ENCODE measurements around the gene OSBPL5. TPM values are rescaled to one million over a fixed set of nuclear protein-coding genes. Genes with fewer than 3 reads are reported as not detected.
A peak's percentile ranks its signal among the peaks of the same experiment; 100 is the strongest.

The OSBPL5 gene
- total RNA-seq, 1 donor from 2014 or later = 88.4 TPM

DNA sequence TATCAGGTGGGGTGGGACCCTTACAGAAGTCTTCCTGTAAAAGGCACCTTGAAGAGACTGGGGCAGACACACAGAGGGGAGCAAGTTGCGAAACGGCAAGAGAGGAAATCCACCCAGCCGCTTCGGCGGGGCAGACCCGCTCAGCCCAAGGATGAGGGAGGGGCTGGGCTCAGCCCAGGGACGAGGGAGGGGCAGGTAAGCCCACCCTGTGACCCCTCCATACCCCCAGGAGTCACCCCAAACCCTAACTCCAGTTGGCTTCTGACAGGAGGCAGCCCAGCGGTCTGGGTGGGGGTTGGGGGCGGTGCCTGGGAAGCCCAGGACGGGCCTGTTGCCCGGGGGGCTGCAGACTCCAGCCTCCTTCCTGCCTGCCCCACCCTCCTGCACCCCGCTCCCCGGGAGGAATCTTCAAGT, 965 bp downstream of the OSBPL5 start:
- H3K9me3 ChIP-seq = no peaks in the 10 kb centered on the region
- no peak for TF ChIP-seq POLR2A (IDR thresholded peaks at IDR 0.05)
- TF ChIP-seq POLR2AphosphoS5 (IDR thresholded peaks at IDR 0.05; ENCODE audit: insufficient read depth in 1 of 2, low read depth in 1 of 2) = peak in 1 of 2 donors; percentile 24
- H3K4me3 ChIP-seq = peak overlapping the region; percentile 67 to 87
- H3K4me1 ChIP-seq = peaks cover 67% of the 10 kb centered on the region
- no peaks in the 10 kb centered on the region for H3K36me3 ChIP-seq
- H3K27me3 ChIP-seq = no peaks in the 10 kb centered on the region
- peak overlapping the region; percentile 85 for H3K27ac ChIP-seq
- intact Hi-C loops (cut with DNase I) = loop anchor here (5.0 kb wide), 1 partner anchor 37 kb away; no protein-coding TSS in a partner anchor
- DNase-seq (ENCODE audit: extremely low spot score in 2 of 2) = no peak

DNA sequence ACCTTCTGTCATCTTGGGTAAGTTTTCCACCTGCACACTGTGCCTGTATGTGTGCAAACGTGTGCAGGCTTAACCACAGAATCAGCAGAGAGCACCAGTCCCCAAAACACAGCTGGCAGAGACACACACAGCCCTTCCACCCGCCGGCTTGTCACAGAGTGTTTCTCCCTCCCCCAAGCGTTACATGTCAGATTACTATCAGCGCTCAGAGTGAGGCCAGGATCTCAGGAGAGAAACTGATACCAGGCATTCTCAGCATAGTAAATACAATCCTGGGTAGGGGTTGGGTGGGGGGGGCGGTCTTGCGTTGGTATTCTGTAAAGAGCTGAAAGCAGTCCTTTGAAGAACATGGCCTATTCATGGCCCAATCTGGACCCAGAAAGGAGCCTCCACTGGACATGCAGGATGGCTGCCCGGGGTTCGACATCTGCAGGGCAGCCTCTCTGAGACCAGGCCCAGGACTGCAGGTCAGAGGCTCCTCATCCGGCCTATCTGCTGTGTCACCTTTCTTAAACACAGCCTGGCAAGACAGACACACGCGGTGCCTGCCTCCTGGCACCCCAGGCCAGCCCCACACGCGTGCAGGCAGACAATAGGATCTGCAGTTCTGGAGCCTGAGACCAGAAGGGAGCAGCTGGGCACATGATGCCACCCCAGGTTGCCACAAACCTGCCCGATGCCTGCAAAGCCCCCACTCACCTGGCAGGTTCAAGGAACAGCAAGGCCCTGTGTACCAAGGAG, 1.7 kb downstream of the OSBPL5 start:
- intact Hi-C loops (cut with DNase I) = loop anchor here (5.0 kb wide), 1 partner anchor 36 kb away; no protein-coding TSS in a partner anchor
- no peaks in the 10 kb centered on the region for H3K27me3 ChIP-seq
- H3K4me1 ChIP-seq = peaks cover 69% of the 10 kb centered on the region
- H3K27ac ChIP-seq = peak overlapping the region; percentile 85
- no peak for TF ChIP-seq POLR2A (IDR thresholded peaks at IDR 0.05)
- peak in 1 of 2 donors; percentile 1 for TF ChIP-seq POLR2AphosphoS5 (IDR thresholded peaks at IDR 0.05; ENCODE audit: insufficient read depth in 1 of 2, low read depth in 1 of 2)
- H3K9me3 ChIP-seq = no peaks in the 10 kb centered on the region
- H3K36me3 ChIP-seq = no peaks in the 10 kb centered on the region
- DNase-seq (ENCODE audit: extremely low spot score in 2 of 2) = no peak
- peak overlapping the region; percentile 67 to 87 for H3K4me3 ChIP-seq

DNA sequence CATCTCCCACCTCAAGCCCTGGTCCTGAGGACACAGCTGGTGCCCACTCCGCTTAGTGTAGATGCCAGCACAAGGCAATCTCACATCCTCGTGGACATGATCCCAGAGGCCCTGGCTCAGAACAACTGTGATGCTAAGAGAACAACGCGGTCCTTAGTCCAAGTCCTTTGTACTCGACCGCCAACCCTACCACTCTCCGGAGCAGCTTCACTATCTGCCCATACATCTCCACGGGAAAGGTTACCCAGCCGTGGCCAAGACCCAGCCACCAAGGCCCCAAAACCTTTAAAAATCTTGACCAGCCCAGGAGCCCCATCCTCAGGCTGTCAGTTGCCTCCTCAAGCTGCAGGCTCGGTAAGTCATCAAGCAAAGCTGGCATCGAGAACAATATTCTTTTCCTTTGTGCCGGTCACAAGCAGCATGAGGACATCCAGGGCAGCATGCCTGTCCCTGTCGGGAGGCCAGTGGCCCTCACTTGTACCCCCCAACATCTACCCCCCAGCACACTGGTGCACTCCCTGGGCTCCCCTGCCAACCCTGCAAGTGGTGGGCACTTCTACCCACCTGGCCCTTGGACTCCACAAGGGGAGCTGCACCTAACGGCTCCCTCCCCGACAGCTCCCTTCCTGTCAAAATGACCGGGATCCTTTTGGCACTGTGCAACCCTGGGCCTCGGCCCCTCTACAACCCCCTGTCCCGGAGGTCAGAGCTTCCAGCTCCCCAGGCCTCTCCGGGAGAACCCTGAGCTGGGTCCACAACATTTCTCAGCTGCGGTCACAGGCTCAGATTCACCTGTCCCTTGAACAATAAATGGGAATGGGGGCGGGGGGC, 2.5 kb downstream of the OSBPL5 start:
- peak overlapping the region; percentile 85 for H3K27ac ChIP-seq
- H3K4me1 ChIP-seq = peaks cover 77% of the 10 kb centered on the region
- H3K27me3 ChIP-seq = no peaks in the 10 kb centered on the region
- H3K36me3 ChIP-seq = no peaks in the 10 kb centered on the region
- intact Hi-C loops (cut with DNase I) = loop anchor here (5.0 kb wide), 1 partner anchor 35 kb away; no protein-coding TSS in a partner anchor
- TF ChIP-seq POLR2A (IDR thresholded peaks at IDR 0.05) = no peak
- TF ChIP-seq, protein P1, sequence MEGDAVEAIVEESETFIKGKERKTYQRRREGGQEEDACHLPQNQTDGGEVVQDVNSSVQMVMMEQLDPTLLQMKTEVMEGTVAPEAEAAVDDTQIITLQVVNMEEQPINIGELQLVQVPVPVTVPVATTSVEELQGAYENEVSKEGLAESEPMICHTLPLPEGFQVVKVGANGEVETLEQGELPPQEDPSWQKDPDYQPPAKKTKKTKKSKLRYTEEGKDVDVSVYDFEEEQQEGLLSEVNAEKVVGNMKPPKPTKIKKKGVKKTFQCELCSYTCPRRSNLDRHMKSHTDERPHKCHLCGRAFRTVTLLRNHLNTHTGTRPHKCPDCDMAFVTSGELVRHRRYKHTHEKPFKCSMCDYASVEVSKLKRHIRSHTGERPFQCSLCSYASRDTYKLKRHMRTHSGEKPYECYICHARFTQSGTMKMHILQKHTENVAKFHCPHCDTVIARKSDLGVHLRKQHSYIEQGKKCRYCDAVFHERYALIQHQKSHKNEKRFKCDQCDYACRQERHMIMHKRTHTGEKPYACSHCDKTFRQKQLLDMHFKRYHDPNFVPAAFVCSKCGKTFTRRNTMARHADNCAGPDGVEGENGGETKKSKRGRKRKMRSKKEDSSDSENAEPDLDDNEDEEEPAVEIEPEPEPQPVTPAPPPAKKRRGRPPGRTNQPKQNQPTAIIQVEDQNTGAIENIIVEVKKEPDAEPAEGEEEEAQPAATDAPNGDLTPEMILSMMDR (IDR thresholded peaks at IDR 0.05) = no peak
- TF ChIP-seq POLR2AphosphoS5 (IDR thresholded peaks at IDR 0.05; ENCODE audit: insufficient read depth in 1 of 2, low read depth in 1 of 2) = no peak
- H3K4me3 ChIP-seq = peak overlapping the region; percentile 63 to 87
- no peaks in the 10 kb centered on the region for H3K9me3 ChIP-seq
- no peak for DNase-seq (ENCODE audit: extremely low spot score in 2 of 2)

DNA sequence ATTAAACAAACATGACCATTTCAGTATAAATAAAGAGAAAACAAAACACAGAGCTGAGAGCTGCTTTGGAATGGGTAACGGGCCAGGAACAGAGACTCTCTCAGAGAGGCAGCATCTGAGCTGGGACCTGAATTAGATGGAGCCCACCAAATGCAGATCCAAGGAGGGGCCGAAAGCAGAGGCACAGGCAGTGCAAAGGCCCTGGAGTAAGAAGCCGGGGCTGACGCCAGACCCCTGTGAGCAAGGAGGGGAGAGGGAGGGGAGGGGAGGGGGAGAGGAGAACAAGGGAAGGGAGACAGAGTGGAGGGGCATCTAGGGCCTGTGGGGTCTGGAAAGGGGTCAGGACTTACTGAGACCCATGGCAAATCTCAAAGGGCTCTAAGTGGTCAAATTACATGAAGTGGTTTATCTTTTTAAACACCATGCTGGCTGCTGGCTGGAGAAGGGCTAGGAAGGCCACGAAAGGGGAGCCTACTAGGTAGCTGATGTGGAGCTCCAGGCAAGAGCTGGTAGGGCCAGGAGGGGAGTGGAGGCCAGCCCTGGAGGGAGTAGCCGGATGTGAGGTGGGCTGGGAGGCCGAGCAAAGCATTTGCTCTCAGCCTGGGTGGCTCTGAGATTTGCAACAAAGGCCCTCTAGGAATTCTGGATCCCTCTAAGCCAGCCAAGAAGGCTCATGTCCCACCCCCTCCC, 3.2 kb downstream of the OSBPL5 start:
- no peak for DNase-seq (ENCODE audit: extremely low spot score in 2 of 2)
- H3K9me3 ChIP-seq = no peaks in the 10 kb centered on the region
- no peaks in the 10 kb centered on the region for H3K36me3 ChIP-seq
- peaks cover 85% of the 10 kb centered on the region for H3K4me1 ChIP-seq
- intact Hi-C loops (cut with DNase I) = loop anchor here (5.0 kb wide), 1 partner anchor 35 kb away; no protein-coding TSS in a partner anchor
- no peaks in the 10 kb centered on the region for H3K27me3 ChIP-seq
- peak overlapping the region; percentile 85 for H3K27ac ChIP-seq
- peak overlapping the region; percentile 63 to 87 for H3K4me3 ChIP-seq
- TF ChIP-seq, protein P1 (IDR thresholded peaks at IDR 0.05) = no peak
- TF ChIP-seq POLR2A (IDR thresholded peaks at IDR 0.05) = no peak
- no peak for TF ChIP-seq POLR2AphosphoS5 (IDR thresholded peaks at IDR 0.05; ENCODE audit: insufficient read depth in 1 of 2, low read depth in 1 of 2)

DNA sequence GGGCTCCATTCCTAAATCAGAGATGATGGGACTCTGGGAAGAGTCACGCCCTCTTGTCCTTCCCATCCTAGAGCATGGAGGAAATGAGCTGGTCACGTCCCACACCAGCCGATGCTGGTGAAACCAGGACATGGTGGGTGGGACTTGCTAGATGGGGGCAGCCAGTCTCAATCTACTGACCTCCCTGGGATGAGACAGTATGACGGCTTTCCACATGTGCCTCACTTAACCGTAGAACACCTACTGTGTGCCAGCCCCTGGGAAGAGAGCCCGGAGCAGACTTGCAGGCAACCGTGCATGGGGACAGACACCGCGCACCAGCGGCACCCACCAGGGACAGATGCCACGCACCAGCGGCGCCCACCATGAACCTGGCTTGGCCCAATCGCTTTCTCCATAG, 3.8 kb downstream of the OSBPL5 start:
- Histone ChIP-seq H3K27me3 (no peaks in the 10 kb centered on the region), H3K4me3 (peak overlapping the region; percentile 56 to 63), H3K4me1 (peaks cover 90% of the 10 kb centered on the region), H3K36me3 (no peaks in the 10 kb centered on the region), H3K9me3 (no peaks in the 10 kb centered on the region), H3K27ac (peak overlapping the region; percentile 85)
- no peak for DNase-seq (ENCODE audit: extremely low spot score in 2 of 2)
- TF ChIP-seq POLR2A (IDR thresholded peaks at IDR 0.05) (no peak), POLR2AphosphoS5 (IDR thresholded peaks at IDR 0.05; ENCODE audit: insufficient read depth in 1 of 2, low read depth in 1 of 2) (no peak)
- TF ChIP-seq, protein P1 (IDR thresholded peaks at IDR 0.05) = no peak
- intact Hi-C loops (cut with DNase I) = loop anchor here (5.0 kb wide), 1 partner anchor 34 kb away; no protein-coding TSS in a partner anchor
